GM19193 (cell line): ENCODE results near the gene HASPIN.

Source experiments
- POLR2A ChIP-seq: IDR thresholded peaks from 4 replicates; pipeline ENCODE4 v1.6.1; 2011; ENCODE audit not compliant: insufficient read depth, insufficient read length; ENCODE audit errors: extremely low read depth

The HASPIN gene

GRCh38 chr17:3722716-3723115, 987 bp upstream of the HASPIN start:
- no peak for TF ChIP-seq POLR2A

- TF ChIP-seq POLR2A, result no peak
Measured at GRCh38 chr17:3723188-3723555, 531 bp upstream of the HASPIN start.

GRCh38 chr17:3724378-3725077, 825 bp downstream of the HASPIN start:
- TF ChIP-seq POLR2A, result no peak

GRCh38 chr17:3727041-3727440, 3.3 kb downstream of the HASPIN start:
- no peak for TF ChIP-seq POLR2A

GRCh38 chr17:3729881-3730280, 6.2 kb downstream of the HASPIN start:
- no peak for TF ChIP-seq POLR2A

- TF ChIP-seq POLR2A, result no peak
Measured at GRCh38 chr17:3730881-3731429, 7.3 kb downstream of the HASPIN start.

GRCh38 chr17:3732210-3732621, 8.5 kb downstream of the HASPIN start:
- no peak for TF ChIP-seq POLR2A

GRCh38 chr17:3735515-3735914, 11.8 kb downstream of the HASPIN start:
- no peak for TF ChIP-seq POLR2A

- TF ChIP-seq POLR2A, result no peak
Measured at GRCh38 chr17:3738562-3739295, 15.0 kb downstream of the HASPIN start.

GRCh38 chr17:3739422-3740124, 15.9 kb downstream of the HASPIN start:
- TF ChIP-seq POLR2A, result no peak

GRCh38 chr17:3740611-3741073, 16.9 kb downstream of the HASPIN start:
- TF ChIP-seq POLR2A, result no peak

GRCh38 chr17:3744014-3744413, 20.3 kb downstream of the HASPIN start:
- TF ChIP-seq POLR2A, result no peak

- no peak for TF ChIP-seq POLR2A
Measured at GRCh38 chr17:3745071-3745470, 21.4 kb downstream of the HASPIN start.

GRCh38 chr17:3747805-3748204, 24.1 kb downstream of the HASPIN start:
- TF ChIP-seq POLR2A, result no peak

- no peak for TF ChIP-seq POLR2A
Measured at GRCh38 chr17:3748576-3748975, 24.9 kb downstream of the HASPIN start.
